ENCODE results near the gene CCDC186. TPM values are rescaled to one million over a fixed set of nuclear protein-coding genes. Genes with fewer than 3 reads are reported as not detected.

Gene CCDC186
- 18.8 TPM for total RNA-seq
- long read RNA-seq, full-length matches to known transcripts, result 7 of 9 reads
- long read RNA-seq, partial matches to known transcripts, result 1 of 9 reads
- long read RNA-seq, other reads (novel, unspliced or antisense), result 1 of 9 reads

DNA sequence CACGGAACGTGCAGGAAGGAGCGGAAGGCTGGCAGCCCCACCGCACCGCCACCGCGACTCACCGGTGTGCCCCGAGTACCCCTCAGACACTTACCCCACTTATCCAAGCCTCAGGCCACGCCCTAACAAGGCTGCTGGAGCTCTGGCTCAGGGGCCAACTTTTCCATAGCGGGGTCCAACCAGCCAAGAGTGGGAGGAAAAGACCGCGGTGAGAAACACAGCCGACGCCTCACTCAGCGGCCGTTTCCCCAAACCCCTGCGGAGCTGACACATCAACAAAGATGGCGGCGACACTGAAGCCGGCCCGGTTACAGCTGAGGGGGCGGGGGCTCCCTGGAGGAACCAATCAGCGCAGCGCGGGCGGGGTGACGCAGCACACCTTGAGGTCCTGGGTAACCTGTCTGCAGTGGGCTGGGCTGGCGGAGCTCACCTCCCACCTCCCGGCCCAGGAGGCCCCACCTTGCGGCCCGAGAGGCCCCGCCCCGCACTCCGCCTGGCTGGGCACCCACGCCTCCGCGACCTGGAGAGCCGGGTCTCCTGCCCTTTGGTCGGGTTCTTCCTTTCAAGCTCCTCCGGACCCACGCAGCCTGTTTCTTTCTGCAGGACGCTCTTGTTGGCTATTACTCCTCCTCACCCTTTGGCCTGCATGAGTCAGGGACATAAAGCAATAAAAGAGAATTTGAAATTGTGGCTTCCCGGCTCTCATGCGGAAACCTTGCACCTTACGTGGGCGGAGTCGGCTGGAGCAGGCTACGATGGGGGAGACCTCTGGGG, at the start of gene CCDC186:
TSS of gene CCDC186 (minus strand) at position 283 of the 774 bp plus-strand sequence. CDS start 10,935 bp downstream, outside the sequence.
- Histone ChIP-seq H3K9me3 (replicated peaks) (peaks cover 11% of the 10 kb centered on the region), H3K4me1 (peaks cover 42% of the 10 kb centered on the region), H3K27ac (replicated peaks) (peak within 1 kb of the TSS; percentile 91), H3K4me3 (peak within 1 kb of the TSS; percentile 86), H3K27me3 (ENCODE audit: low read depth) (no peaks in the 10 kb centered on the region), H3K36me3 (no peaks in the 10 kb centered on the region)
- intact Hi-C loops (cut with micrococcal nuclease), result no loop called here
- DNase-seq, result peak; percentile 95
- TF ChIP-seq, protein P1, sequence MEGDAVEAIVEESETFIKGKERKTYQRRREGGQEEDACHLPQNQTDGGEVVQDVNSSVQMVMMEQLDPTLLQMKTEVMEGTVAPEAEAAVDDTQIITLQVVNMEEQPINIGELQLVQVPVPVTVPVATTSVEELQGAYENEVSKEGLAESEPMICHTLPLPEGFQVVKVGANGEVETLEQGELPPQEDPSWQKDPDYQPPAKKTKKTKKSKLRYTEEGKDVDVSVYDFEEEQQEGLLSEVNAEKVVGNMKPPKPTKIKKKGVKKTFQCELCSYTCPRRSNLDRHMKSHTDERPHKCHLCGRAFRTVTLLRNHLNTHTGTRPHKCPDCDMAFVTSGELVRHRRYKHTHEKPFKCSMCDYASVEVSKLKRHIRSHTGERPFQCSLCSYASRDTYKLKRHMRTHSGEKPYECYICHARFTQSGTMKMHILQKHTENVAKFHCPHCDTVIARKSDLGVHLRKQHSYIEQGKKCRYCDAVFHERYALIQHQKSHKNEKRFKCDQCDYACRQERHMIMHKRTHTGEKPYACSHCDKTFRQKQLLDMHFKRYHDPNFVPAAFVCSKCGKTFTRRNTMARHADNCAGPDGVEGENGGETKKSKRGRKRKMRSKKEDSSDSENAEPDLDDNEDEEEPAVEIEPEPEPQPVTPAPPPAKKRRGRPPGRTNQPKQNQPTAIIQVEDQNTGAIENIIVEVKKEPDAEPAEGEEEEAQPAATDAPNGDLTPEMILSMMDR (IDR thresholded peaks at IDR 0.05; ENCODE audit: borderline replicate concordance), result no peak

DNA sequence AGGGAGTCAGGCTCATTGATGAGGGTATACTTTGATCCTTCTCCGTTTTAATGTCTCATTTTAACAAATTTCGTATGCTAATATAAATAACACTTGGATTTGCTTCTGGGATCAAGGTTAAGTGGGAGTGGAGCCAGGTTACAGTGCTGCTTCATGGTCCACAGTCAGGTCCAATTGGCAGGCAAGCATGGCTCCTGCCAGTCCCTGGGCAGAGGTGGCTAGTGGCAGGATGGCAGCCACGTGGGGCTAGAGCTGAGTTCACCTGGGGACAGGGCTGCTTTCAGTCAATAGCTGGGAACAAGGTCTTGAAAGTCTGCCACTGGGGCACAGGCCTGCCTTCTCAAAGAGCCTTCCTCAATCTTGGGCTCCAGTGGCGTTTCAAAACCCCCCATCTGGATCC, 49.1 kb upstream of the CCDC186 start:
- Histone ChIP-seq H3K27ac (replicated peaks) (no peak overlapping the region), H3K4me3 (no peak overlapping the region), H3K27me3 (ENCODE audit: low read depth) (no peaks in the 10 kb centered on the region), H3K9me3 (replicated peaks) (no peaks in the 10 kb centered on the region), H3K36me3 (no peaks in the 10 kb centered on the region), H3K4me1 (peaks cover 10% of the 10 kb centered on the region)
- intact Hi-C loops (cut with micrococcal nuclease), result no loop called here
- TF ChIP-seq, protein P1 (IDR thresholded peaks at IDR 0.05; ENCODE audit: borderline replicate concordance), result no peak
- peak; percentile 63 for DNase-seq

- Histone ChIP-seq H3K4me3 (no peak overlapping the region), H3K27me3 (ENCODE audit: low read depth) (no peaks in the 10 kb centered on the region), H3K36me3 (no peaks in the 10 kb centered on the region), H3K9me3 (replicated peaks) (no peaks in the 10 kb centered on the region), H3K27ac (replicated peaks) (no peak overlapping the region), H3K4me1 (peaks cover 10% of the 10 kb centered on the region)
- DNase-seq, result no peak
- TF ChIP-seq, protein P1 (IDR thresholded peaks at IDR 0.05; ENCODE audit: borderline replicate concordance), result no peak
- intact Hi-C loops (cut with micrococcal nuclease), result no loop called here
These were observed 47.2 kb upstream of the CCDC186 start for GRCh38 chr10:114221235-114221634.

DNA sequence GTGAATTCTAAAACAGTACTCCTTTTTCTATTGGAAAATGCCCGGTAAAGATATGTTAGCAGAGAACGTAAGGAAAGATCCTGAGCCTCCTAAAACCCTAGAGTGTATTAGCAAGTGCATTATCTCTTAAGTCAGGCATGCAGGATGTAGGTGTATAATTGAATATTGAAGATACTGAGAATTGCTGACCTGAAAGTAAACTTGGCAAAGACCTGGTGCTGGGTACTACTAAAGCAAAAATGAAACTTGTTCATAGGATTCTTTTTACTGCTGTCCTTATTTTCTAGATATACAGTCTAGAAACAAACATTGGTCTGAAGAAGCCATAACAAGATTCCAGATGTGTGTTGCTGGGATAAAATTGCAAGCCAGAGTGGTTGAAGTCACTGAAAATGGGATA, 46.3 kb upstream of the CCDC186 start:
- Histone ChIP-seq H3K27me3 (ENCODE audit: low read depth) (no peaks in the 10 kb centered on the region), H3K9me3 (replicated peaks) (no peaks in the 10 kb centered on the region), H3K4me1 (peaks cover 10% of the 10 kb centered on the region), H3K4me3 (no peak overlapping the region), H3K27ac (replicated peaks) (no peak overlapping the region), H3K36me3 (no peaks in the 10 kb centered on the region)
- DNase-seq, result no peak
- TF ChIP-seq, protein P1 (IDR thresholded peaks at IDR 0.05; ENCODE audit: borderline replicate concordance), result no peak
- intact Hi-C loops (cut with micrococcal nuclease), result no loop called here

GRCh38 chr10:114215033-114215432, 41.0 kb upstream of the CCDC186 start:
- no peaks in the 10 kb centered on the region for H3K4me1 ChIP-seq
- no peaks in the 10 kb centered on the region for H3K36me3 ChIP-seq
- H3K27me3 ChIP-seq (ENCODE audit: low read depth), result no peaks in the 10 kb centered on the region
- no peak for DNase-seq
- intact Hi-C loops (cut with micrococcal nuclease), result no loop called here
- no peaks in the 10 kb centered on the region for H3K9me3 ChIP-seq (replicated peaks)
- no peak overlapping the region for H3K27ac ChIP-seq (replicated peaks)
- TF ChIP-seq, protein P1 (IDR thresholded peaks at IDR 0.05; ENCODE audit: borderline replicate concordance), result no peak
- no peak overlapping the region for H3K4me3 ChIP-seq

Data from left ventricle myocardium inferior (tissue), 1 donor.